Adrenal gland (tissue), 5 donors: ENCODE data around the gene MSANTD2.

Experiments
- POLR2A ChIP-seq, 2 donors: fragments of 450-650 bp; IDR thresholded peaks; one replicate each; pipeline ENCODE4 v1.6.1; 2017; ENCODE audit warnings: antibody characterized with exemption in 2 of 2, mild to moderate bottlenecking in 2 of 2, moderate library complexity in 1 of 2
- TF ChIP-seq, protein P1 (sequence below), 6 experiments: fragments of 450-650 bp in 4 of 6; fragments of 200-600 bp in 2 of 6; sonication (generic) in 1 of 6; IDR thresholded peaks; 1 replicate in 5 of 6; 2 replicates in 1 of 6; pipeline versions ENCODE4 v1.5.1 to v1.8.0; 2016 to 2021; ENCODE audit warnings: antibody characterized with exemption in 6 of 6, mild to moderate bottlenecking in 2 of 6, moderate library complexity in 1 of 6
- donor health status: DM: no; HTN: no; CAD: no.

DNA sequence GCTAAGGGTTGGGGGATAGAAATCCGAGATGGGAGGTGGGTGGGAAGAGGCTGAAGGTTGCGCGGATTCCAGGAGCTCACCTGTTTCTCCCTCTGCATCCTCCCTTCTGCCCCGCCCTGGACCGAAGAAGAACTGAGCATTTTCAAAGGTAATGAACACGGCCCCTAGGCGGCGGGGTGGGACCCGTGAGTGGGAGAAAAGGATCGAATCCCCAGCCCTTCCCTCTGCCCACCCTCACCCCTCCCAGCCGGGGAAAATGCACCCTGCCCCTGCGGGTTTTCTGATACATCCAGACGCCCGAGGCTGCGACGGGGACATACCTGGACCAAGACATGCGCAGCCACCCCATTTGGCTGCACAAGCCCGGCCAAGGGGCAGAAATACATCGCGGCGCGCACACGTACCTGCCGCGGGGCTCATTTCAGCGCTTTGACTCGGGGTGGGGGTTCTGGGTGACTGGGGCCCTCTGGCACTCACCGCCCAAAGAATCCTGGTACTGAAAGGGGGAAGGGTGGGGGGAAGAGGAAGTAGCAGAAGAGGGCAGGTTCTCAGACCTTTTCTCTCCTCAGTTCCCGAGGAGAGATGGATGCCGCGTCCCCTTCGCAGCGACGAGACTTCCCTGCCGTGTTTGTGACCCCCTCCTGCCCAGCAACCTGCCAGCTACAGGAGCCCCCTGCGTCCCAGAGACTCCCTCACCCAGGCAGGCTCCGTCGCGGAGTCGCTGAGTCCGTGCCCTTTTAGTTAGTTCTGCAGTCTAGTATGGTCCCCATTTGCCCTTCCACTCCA lies 54.2 kb downstream of the MSANTD2 start:
- TF ChIP-seq, protein P1, sequence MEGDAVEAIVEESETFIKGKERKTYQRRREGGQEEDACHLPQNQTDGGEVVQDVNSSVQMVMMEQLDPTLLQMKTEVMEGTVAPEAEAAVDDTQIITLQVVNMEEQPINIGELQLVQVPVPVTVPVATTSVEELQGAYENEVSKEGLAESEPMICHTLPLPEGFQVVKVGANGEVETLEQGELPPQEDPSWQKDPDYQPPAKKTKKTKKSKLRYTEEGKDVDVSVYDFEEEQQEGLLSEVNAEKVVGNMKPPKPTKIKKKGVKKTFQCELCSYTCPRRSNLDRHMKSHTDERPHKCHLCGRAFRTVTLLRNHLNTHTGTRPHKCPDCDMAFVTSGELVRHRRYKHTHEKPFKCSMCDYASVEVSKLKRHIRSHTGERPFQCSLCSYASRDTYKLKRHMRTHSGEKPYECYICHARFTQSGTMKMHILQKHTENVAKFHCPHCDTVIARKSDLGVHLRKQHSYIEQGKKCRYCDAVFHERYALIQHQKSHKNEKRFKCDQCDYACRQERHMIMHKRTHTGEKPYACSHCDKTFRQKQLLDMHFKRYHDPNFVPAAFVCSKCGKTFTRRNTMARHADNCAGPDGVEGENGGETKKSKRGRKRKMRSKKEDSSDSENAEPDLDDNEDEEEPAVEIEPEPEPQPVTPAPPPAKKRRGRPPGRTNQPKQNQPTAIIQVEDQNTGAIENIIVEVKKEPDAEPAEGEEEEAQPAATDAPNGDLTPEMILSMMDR (IDR thresholded peaks at IDR 0.05) = no peak
- no peak for TF ChIP-seq POLR2A (IDR thresholded peaks at IDR 0.05)
